GM19023 (cell line): ENCODE measurements around the gene OR10A2.
"Not testable (repeated sequence)": the region's sequence is repeated elsewhere in the genome, so short reads cannot be mapped to it uniquely, and the experiment has no call there.

Source experiments
- ATAC-seq: cut with Tn5 transposase; IDR thresholded peaks from one replicate; pipeline ENCODE4 v1.9.1; 2021; ENCODE audit warnings: mild to moderate bottlenecking, moderate library complexity; ENCODE audit not compliant: unreplicated experiment

OR10A2 gene, protein sequence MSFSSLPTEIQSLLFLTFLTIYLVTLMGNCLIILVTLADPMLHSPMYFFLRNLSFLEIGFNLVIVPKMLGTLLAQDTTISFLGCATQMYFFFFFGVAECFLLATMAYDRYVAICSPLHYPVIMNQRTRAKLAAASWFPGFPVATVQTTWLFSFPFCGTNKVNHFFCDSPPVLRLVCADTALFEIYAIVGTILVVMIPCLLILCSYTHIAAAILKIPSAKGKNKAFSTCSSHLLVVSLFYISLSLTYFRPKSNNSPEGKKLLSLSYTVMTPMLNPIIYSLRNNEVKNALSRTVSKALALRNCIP

GRCh38 chr11:6862961-6863360 lies at the start of gene OR10A2:
OR10A2 (plus strand) TSS chr11:6863057; CDS start chr11:6869755, 6,698 bp downstream.
- no peak for ATAC-seq

GRCh38 chr11:6813656-6814055 lies 49.2 kb upstream of the OR10A2 start:
- ATAC-seq = no peak

DNA sequence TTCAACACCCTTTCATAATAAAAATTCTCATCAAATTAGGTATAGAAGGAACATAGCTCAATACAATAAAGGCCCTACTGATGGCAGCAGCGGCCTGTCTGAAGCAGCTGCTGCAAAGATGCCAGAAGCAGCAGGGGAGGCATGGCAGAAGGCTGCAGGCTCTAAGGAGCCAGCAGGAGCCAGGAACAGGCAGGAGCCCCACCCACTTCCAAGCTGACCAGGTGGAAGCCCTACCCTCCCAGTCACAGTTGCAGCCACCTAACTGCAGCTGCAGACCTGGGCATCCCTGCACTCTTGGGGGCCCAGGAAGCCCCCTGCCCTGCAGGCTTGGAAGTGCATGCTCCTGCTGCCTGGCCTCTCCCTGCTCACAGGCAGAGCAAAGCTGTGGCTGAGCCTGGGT lies 45.2 kb upstream of the OR10A2 start:
- ATAC-seq = no peak

DNA sequence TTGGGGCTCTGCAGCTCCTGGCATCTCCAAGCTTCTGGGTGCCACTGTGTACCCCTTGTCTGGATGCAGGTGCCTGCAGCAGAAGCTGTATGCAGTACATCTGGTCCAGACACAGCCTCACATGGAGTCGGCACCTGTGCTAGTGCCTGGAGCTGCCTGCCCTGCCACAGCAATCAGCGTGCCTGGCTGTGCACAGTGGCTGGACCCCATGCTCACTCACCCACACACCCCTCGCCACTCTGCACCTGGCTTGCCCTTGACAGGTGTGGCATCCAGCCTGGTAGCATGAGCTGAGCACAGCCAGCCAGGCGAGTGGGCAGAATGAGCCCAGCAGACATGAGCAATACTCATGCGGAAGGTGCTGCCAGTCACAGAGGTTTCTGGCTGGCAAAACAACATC lies 43.9 kb upstream of the OR10A2 start:
- no peak for ATAC-seq

- no peak for ATAC-seq
Observed at GRCh38 chr11:6824136-6824823, 38.6 kb upstream of the OR10A2 start.

DNA sequence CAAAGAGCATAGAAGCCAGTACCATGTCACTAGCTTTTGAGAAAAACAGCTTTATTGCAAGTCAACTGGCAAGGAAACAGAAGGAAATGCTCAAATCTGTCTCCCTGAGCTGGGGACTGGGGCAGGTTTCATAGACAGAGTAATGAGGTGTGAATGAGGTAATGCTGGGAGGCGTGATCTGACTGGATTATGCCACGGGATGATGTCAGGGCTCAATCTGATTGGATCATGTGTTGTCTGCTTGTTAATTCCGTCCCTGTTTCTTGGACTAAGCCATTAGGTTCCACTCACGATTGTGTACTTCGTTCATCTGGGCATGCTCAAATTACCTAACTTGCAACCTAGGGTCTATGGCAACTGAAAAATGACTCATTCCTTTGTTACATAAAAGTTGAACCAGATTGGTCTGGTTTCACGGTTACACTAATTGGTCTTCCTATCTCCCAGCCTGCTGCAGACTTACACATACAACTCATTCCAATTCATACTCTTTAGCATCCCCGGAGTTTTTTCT lies 37.6 kb upstream of the OR10A2 start:
- no peak for ATAC-seq

- no peak for ATAC-seq
Observed at GRCh38 chr11:6828103-6828502, 34.8 kb upstream of the OR10A2 start.

- no peak for ATAC-seq
Observed at GRCh38 chr11:6833356-6833755, 29.5 kb upstream of the OR10A2 start.

DNA sequence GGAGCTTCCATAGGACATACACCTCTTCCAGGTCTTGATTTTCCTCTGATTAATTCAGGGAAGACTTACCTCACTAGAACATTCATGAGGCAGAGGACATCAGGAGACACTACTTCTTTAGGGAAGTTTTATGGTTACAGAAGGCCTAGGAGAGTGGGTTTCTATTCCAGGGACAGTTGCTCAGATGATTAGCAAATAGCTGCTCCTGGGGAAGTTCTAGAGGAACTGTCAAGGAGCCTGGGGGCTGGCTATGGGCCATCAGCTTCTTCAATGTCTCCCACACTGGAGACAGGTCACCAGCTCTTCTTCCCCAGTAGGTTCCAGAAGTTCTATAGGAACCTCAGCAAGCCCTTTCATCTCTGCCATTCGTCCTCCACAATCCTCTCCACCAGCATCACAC lies 28.8 kb upstream of the OR10A2 start:
- no peak for ATAC-seq

DNA sequence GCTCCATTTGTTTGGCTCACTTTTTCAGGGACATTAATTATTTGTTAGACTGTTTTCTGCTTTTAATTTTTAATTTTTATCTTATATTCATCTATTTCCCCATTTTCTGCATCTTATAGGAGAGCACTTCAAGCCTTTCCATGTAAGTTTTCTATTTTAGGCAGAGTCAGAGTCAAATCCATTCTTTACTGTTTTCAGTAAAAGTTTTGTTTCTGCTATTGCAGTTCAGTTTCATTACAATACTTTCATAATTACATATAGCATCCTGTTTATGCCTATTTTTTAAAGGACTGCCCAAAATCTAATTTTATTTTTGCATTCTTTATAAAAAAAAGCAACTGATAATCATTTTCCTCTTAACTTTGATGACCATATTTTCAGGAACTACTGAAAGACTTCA lies 21.2 kb upstream of the OR10A2 start:
- no peak for ATAC-seq

- no peak for ATAC-seq
Observed at GRCh38 chr11:6843670-6844069, 19.2 kb upstream of the OR10A2 start.

DNA sequence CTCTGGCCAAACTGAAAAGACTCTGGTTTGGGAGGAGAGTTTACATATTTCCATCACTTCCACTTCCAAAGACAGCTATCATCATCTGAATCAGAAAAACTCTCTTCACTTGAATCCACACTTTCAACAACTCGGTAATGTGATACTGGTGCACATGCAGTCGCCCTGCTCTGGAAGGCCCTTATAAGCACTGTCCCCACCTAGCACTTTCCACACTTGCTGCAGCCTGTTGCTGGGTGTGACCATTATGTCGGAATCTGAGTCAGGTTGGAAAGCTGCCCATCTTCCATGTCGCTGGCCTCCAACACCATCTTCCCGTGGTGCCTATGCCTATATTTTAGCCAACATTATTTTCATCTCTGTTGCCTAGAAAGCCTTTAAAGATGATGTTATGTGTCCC lies 18.5 kb upstream of the OR10A2 start:
- ATAC-seq = no peak

- no peak for ATAC-seq
Observed at GRCh38 chr11:6845383-6845782, 17.5 kb upstream of the OR10A2 start, which contains the start of gene OR10A5. OR10A5 (plus strand) TSS chr11:6845683; CDS start chr11:6845683, 0 bp downstream.

- ATAC-seq = no peak
Observed at GRCh38 chr11:6850526-6850925, 12.3 kb upstream of the OR10A2 start.

- not testable (repeated sequence) for ATAC-seq
Observed at GRCh38 chr11:6854801-6855200, 8.1 kb upstream of the OR10A2 start.

DNA sequence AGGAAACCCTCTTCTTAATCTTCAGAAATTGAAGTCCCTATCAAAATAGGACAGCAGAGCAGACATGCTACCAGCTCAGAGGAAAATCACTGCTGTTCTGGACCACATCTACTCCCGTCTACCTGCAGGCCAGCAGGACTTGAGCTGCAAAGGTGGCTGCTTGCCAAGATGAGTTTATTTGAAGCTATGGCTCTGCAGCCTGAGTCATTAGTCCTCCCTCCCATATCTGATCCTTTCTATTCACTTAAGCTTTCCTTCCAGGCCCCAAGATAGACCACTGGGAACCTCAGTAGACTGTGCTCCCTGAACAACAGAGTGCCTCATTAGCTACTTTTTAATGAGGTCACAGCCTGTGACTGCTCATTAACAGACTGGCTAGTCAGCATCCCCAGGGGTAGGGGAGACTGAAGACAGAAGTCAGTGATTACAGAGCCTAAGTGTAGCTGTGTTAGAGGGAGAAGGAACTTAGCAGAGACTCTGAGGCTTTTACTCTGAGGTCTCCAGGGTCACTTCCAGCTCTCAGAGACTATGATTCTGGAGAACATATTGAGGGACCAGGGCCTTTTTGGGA lies 6.8 kb upstream of the OR10A2 start:
- no peak for ATAC-seq

DNA sequence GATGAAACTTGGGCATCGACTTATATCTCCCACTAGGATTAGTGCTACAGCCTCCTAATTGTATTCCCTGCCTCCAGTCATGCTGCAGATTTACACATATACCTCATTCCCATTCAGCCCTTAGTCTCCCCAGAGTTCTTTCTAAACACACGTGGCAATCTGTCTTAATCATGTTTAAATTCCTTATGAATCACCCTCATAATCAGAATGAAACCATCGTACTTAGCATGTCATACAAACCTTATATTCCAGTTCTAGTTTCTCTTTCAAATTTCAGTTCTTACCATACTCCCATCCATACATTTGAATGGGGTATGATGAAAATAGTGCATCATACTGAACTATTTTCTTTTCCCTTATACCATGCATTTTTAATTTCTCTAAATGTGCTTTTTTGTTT lies 6.0 kb upstream of the OR10A2 start:
- no peak for ATAC-seq

- no peak for ATAC-seq
Observed at GRCh38 chr11:6864438-6864837, 1.6 kb downstream of the OR10A2 start.

DNA sequence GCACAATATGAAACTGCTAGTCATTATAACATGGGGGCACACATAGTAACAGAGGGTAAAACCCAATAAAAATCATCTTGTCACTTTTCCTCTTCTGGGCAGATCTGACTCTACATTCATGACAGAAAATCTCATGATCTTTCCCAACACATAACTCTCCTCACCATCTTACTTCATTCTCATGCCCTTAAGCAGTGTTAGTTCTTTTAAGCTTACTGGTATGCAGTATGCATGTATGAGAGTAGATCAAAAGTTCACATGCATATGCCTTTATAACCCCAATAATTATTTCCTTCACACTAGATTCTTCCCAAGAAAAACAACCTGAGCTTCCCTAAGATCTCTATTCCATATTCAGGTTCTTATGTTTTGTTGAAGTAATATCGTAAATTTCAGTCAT lies 8.4 kb downstream of the OR10A2 start:
- ATAC-seq = no peak

DNA sequence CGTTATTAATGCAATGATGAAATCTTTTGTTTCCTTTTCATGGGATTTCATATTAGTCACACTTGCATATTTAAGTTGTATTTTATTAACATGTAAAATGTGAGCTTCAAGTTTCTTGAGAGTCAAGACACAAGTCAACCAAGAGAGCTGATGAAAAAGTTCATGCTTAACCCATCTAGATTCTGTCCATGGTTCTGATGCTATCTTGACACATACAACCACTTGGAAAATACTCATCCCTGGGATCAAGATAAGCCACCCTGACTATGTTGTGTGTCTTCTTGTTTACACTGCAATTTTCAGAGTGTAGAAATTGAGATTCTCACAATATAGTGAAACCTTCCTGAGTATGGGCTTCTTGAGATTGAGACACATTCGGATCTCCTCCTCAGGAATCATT lies 12.9 kb downstream of the OR10A2 start:
- ATAC-seq = no peak

GRCh38 chr11:6876325-6876724 lies 13.5 kb downstream of the OR10A2 start, which contains the start of gene OR10A4:
OR10A4 (plus strand) TSS chr11:6876625; CDS start chr11:6876648, 23 bp downstream.
- ATAC-seq = no peak

- no peak for ATAC-seq
Observed at GRCh38 chr11:6876914-6877313, 14.1 kb downstream of the OR10A2 start.
